ENCODE data around the gene ACTR8. TPM values are rescaled to one million over a fixed set of nuclear protein-coding genes. Genes with fewer than 3 reads are reported as not detected.

The ACTR8 gene
- total RNA-seq, 1 donor from 2014 or later, result 40.1 TPM

DNA sequence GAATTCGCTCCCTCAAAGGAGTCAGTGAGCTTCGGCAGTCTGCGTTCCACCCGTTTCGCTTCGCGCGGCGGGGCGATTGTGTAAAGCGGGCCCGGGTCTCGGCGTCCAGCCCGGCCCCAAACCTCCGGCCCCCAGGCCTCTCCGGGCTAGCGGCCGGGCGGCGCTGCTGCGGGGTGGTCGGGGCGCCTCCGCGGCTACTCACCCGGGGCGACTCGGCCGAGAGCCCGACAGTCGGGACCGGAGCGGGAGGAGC is 36.1 kb downstream of the ACTR8 start:
- Mint-ChIP-seq H3K27ac (ENCODE audit: unreplicated experiment) (no peak overlapping the region), H3K27me3 (ENCODE audit: unreplicated experiment) (peaks cover 13% of the 10 kb centered on the region), H3K4me3 (ENCODE audit: unreplicated experiment) (peak overlapping the region; percentile 81), H3K4me1 (ENCODE audit: unreplicated experiment) (peaks cover 3% of the 10 kb centered on the region), H3K36me3 (ENCODE audit: low read depth, unreplicated experiment) (no peaks in the 10 kb centered on the region), H3K9me3 (ENCODE audit: unreplicated experiment) (no peaks in the 10 kb centered on the region)
- DNase-seq (ENCODE audit: low spot score), result no peak
- TF ChIP-seq, protein P1, sequence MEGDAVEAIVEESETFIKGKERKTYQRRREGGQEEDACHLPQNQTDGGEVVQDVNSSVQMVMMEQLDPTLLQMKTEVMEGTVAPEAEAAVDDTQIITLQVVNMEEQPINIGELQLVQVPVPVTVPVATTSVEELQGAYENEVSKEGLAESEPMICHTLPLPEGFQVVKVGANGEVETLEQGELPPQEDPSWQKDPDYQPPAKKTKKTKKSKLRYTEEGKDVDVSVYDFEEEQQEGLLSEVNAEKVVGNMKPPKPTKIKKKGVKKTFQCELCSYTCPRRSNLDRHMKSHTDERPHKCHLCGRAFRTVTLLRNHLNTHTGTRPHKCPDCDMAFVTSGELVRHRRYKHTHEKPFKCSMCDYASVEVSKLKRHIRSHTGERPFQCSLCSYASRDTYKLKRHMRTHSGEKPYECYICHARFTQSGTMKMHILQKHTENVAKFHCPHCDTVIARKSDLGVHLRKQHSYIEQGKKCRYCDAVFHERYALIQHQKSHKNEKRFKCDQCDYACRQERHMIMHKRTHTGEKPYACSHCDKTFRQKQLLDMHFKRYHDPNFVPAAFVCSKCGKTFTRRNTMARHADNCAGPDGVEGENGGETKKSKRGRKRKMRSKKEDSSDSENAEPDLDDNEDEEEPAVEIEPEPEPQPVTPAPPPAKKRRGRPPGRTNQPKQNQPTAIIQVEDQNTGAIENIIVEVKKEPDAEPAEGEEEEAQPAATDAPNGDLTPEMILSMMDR (IDR thresholded peaks at IDR 0.05; ENCODE audit: unreplicated experiment), result no peak

DNA sequence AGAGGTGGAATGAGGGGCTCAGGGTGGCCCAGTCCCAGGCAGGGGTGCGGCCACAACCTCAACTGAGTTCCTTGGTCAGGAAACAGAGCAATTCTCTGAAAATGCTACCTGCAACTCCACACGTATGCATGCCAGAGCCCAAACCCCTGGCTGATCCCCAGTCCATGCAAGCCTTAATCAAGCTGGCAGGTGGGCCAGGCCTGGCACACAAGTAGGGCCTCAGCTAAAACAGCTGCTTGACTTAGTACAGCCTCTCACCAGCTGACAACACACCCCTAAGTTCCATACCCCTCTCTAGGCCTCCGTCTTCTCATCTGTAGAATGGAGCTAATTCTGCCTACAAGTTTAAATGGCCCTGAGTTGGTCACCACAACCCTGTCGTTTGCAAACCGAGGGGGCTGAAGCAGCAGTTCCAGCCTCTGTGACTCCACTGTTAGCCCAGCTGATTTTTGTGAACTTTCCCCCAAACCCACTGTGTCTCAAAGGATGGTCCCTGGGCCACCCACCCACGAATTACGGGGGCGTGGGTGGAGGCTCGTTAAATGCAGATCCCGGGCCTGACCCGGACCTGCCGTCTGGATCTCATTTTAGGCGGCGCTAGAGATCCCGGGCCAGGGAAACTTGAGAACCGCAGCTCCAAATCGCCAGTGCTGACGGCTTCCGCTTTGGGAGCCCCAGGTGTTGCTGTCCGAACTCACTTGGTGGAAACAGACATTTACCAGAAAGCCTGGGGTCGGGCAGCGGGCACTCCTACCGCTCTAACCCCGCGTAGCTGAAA is 36.7 kb downstream of the ACTR8 start:
- Mint-ChIP-seq H3K36me3 (ENCODE audit: low read depth, unreplicated experiment) (no peaks in the 10 kb centered on the region), H3K27me3 (ENCODE audit: unreplicated experiment) (peaks cover 13% of the 10 kb centered on the region), H3K4me1 (ENCODE audit: unreplicated experiment) (peaks cover 3% of the 10 kb centered on the region), H3K9me3 (ENCODE audit: unreplicated experiment) (no peaks in the 10 kb centered on the region), H3K4me3 (ENCODE audit: unreplicated experiment) (peak overlapping the region; percentile 81), H3K27ac (ENCODE audit: unreplicated experiment) (no peak overlapping the region)
- TF ChIP-seq, protein P1 (IDR thresholded peaks at IDR 0.05; ENCODE audit: unreplicated experiment), result no peak
- peak; percentile 44 for DNase-seq (ENCODE audit: low spot score)

DNA sequence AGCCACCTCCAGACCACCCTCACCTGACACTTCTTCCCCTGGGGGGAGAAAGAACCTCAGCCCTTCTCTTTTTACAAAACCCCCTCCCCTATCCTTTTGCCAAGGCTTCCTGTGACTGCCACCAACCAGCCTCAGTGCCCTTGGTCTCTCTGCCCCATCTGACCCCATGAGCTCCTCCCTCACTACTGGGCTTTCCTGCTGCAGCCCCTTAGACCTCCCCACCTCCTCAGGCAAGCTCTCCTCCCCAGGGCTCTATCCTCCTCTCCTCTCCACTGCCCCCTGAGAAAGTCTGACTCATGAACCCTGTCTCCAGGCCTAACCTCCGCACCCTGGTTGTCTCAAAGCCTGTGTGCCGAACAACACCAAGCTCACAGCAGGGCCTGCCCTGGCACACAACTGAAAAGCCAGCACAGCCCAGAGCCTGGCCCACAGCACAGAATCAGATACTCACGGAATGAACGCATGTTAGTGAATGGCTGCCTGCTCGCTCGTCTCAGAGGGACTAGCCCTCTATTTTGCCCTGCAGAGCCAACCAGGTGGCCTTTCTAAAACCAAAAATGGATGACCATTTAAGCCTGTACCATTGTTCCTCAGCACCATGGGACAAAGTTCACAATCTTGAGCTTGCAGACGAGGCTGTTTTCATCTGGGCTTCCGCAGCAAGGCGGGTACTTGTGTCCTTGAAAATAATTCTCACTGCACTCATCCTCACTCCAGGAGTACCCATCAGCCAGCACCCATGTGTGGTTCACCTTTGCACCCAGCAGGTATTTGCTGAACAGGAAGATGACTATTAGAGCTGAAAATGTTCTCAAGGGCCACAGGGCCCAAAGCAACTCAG is 37.5 kb downstream of the ACTR8 start:
- H3K4me3 Mint-ChIP-seq (ENCODE audit: unreplicated experiment), result peak overlapping the region; percentile 71
- no peak for DNase-seq (ENCODE audit: low spot score)
- no peaks in the 10 kb centered on the region for H3K36me3 Mint-ChIP-seq (ENCODE audit: low read depth, unreplicated experiment)
- H3K27ac Mint-ChIP-seq (ENCODE audit: unreplicated experiment), result no peak overlapping the region
- no peaks in the 10 kb centered on the region for H3K9me3 Mint-ChIP-seq (ENCODE audit: unreplicated experiment)
- H3K4me1 Mint-ChIP-seq (ENCODE audit: unreplicated experiment), result peaks cover 3% of the 10 kb centered on the region
- TF ChIP-seq, protein P1 (IDR thresholded peaks at IDR 0.05; ENCODE audit: unreplicated experiment), result no peak
- H3K27me3 Mint-ChIP-seq (ENCODE audit: unreplicated experiment), result peaks cover 13% of the 10 kb centered on the region

DNA sequence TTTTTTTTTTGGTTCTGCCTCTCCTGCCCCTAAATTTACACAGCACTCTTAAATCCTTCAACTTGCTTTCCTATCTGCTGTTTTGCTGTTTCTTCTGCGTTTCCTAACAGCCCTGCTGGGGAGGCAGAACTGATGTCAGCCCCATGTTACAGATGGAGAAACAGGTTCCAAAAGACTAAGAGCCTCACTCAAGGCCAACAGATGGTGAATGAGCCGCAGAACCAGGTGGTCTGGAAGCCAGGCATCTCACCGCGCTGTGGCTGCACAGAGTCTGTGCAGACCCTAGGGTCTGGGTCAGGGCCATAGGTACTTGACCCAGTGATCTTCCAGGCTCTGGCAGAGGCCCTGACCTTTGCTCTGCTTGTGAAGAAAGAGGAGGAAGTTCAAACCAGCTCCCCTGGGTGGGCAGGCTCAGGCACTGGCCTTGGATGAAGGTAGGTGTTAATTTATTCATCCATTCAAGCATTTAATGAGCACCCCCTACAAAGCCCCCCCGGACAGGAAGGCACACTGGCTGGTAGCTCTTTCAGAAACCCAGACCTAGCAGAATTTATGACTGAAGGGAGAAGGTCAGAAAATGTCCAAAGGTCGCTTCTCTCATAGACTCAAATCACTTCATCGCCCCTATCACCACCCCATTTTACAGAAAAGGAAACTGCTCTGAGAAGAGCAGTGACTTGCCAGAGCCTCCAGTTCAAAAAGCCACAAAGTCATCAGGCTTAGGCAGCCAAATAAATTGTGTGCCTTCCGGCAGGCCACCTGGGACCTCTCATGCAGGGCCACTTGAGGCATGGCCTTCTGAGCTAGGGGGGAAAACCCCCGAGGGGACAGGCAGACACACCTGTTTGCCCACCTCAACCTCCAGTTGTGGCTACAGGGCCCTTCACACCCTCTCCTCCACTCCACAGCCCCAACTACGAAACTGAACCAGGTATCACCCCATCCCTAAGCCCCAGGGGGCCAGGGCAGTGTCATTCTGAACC is 38.5 kb downstream of the ACTR8 start:
- TF ChIP-seq, protein P1 (IDR thresholded peaks at IDR 0.05; ENCODE audit: unreplicated experiment), result no peak
- H3K27ac Mint-ChIP-seq (ENCODE audit: unreplicated experiment), result no peak overlapping the region
- no peak for DNase-seq (ENCODE audit: low spot score)
- no peaks in the 10 kb centered on the region for H3K9me3 Mint-ChIP-seq (ENCODE audit: unreplicated experiment)
- H3K4me1 Mint-ChIP-seq (ENCODE audit: unreplicated experiment), result peaks cover 3% of the 10 kb centered on the region
- no peak overlapping the region for H3K4me3 Mint-ChIP-seq (ENCODE audit: unreplicated experiment)
- peaks cover 13% of the 10 kb centered on the region for H3K27me3 Mint-ChIP-seq (ENCODE audit: unreplicated experiment)
- H3K36me3 Mint-ChIP-seq (ENCODE audit: low read depth, unreplicated experiment), result no peaks in the 10 kb centered on the region
